Thyroid gland (tissue), 4 donors: ENCODE data around the gene RNF166.

ENCODE experiments used
- POLR2A ChIP-seq, 2 donors: fragments of 450-650 bp; IDR thresholded peaks; one replicate each; pipeline ENCODE4 v1.6.1; 2017; ENCODE audit warnings: antibody characterized with exemption in 2 of 2, mild to moderate bottlenecking in 2 of 2, moderate library complexity in 1 of 2
- TF ChIP-seq, protein P1 (sequence below), 6 experiments: fragments of 200-600 bp in 3 of 6; fragments of 450-650 bp in 3 of 6; sonication (generic) in 3 of 6; IDR thresholded peaks; one replicate each; pipeline ENCODE4 v1.5.1; 2016 to 2019; ENCODE audit warnings: antibody characterized with exemption in 6 of 6, mild to moderate bottlenecking in 2 of 6, inconsistent platforms in 1 of 6, moderate library complexity in 1 of 6

DNA sequence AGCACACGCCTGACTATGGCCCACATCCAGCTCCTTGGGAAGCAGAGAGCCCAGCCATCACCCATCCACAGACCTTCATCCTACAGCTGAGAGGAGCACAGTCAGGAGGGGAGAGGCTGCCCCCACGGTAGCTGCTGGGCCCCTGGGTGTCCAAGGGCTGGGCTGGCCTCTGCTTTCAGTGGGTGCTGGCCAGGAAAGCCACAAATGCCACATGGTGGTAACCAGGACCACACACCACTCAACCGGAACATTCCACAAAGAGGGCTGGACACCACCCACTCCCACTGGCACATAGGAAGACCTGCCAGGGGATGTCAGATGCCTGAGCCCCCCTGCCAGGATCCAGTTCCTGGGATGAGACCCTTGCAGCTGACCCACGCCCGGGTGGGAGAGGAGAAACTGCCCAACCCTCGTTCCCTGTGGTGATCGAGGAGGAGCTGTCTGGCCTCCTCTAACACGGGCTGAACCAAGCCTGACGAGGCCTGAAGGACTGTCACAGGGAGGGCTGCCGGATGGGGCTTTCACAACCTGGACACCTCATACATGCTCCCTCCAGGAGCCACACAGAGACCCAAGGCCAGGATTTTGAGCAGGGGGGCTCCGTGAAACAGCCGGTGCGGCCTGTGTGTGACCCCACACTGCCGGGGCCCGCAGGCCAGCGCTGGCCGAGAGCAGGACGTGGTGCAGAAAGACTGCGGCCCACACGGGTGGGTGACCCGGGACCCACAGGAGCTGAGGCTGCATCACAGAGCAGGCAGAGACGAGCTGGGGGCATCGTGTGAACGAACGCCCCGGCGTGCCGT is 48.1 kb upstream of the RNF166 start:
- no peak for TF ChIP-seq POLR2A (IDR thresholded peaks at IDR 0.05)
- TF ChIP-seq, protein P1, sequence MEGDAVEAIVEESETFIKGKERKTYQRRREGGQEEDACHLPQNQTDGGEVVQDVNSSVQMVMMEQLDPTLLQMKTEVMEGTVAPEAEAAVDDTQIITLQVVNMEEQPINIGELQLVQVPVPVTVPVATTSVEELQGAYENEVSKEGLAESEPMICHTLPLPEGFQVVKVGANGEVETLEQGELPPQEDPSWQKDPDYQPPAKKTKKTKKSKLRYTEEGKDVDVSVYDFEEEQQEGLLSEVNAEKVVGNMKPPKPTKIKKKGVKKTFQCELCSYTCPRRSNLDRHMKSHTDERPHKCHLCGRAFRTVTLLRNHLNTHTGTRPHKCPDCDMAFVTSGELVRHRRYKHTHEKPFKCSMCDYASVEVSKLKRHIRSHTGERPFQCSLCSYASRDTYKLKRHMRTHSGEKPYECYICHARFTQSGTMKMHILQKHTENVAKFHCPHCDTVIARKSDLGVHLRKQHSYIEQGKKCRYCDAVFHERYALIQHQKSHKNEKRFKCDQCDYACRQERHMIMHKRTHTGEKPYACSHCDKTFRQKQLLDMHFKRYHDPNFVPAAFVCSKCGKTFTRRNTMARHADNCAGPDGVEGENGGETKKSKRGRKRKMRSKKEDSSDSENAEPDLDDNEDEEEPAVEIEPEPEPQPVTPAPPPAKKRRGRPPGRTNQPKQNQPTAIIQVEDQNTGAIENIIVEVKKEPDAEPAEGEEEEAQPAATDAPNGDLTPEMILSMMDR (IDR thresholded peaks at IDR 0.05), result no peak
